Measurements from ENCODE around the gene RSAD1. TPM values are rescaled to one million over a fixed set of nuclear protein-coding genes. Genes with fewer than 3 reads are reported as not detected.

RSAD1 gene
- total RNA-seq, 1 experiment from 2014 or later, result 28.7 TPM

GRCh38 chr17:50484386-50485155, 5.9 kb downstream of the RSAD1 start:
- peaks cover 35% of the 10 kb centered on the region for H3K4me1 Mint-ChIP-seq (ENCODE audit: insufficient read depth, unreplicated experiment)
- POLR2A ChIA-PET, result interaction anchor here (0.5 to 5.7 kb wide), 3 partner anchors 33 to 222 kb away, joined by 3 to 59 read pairs (median 4); no protein-coding TSS in a partner anchor
- intact Hi-C loops (cut with micrococcal nuclease), result loop anchor here (5.0 kb wide), 1 partner anchor 358 kb away; no protein-coding TSS in a partner anchor
- CTCF ChIA-PET, result interaction anchor here (0.5 to 8.1 kb wide), 17 partner anchors 14 to 351 kb away, joined by 3 to 80 read pairs (median 4); partner anchors contain the start of genes SPATA20 and WFIKKN2
- TF ChIP-seq CTCF (IDR thresholded peaks at IDR 0.05; ENCODE audit: unreplicated experiment), result no peak
- no peak overlapping the region for H3K27ac Mint-ChIP-seq (ENCODE audit: low read depth, unreplicated experiment)
- no peak for DNase-seq (ENCODE audit: unreplicated experiment)
- H3K36me3 Mint-ChIP-seq (ENCODE audit: insufficient read depth, unreplicated experiment), result peaks cover 55% of the 10 kb centered on the region
- no peaks in the 10 kb centered on the region for H3K9me3 Mint-ChIP-seq (ENCODE audit: unreplicated experiment)
- BruUV-seq (replicated peaks), result no TSS peak
- H3K27me3 Mint-ChIP-seq (ENCODE audit: insufficient read depth, unreplicated experiment), result no peaks in the 10 kb centered on the region
- no peak overlapping the region for H3K4me3 Mint-ChIP-seq (ENCODE audit: unreplicated experiment)

- ChIA-PET CTCF (interaction anchor here (0.6 to 8.1 kb wide), 11 partner anchors 8 to 286 kb away, joined by 3 to 80 read pairs (median 4); partner anchors contain the start of genes COL1A1 and SPATA20), POLR2A (interaction anchor here (0.6 to 5.7 kb wide), 32 partner anchors 8 to 233 kb away, joined by 3 to 59 read pairs (median 6); partner anchors contain the start of genes ANKRD40, CACNA1G, LRRC59 and LUC7L3)
- TF ChIP-seq CTCF (IDR thresholded peaks at IDR 0.05; ENCODE audit: unreplicated experiment), result no peak
- Mint-ChIP-seq H3K9me3 (ENCODE audit: unreplicated experiment) (no peaks in the 10 kb centered on the region), H3K4me1 (ENCODE audit: insufficient read depth, unreplicated experiment) (peaks cover 27% of the 10 kb centered on the region), H3K4me3 (ENCODE audit: unreplicated experiment) (no peak overlapping the region), H3K27ac (ENCODE audit: low read depth, unreplicated experiment) (peak overlapping the region; percentile 55), H3K36me3 (ENCODE audit: insufficient read depth, unreplicated experiment) (peaks cover 38% of the 10 kb centered on the region), H3K27me3 (ENCODE audit: insufficient read depth, unreplicated experiment) (no peaks in the 10 kb centered on the region)
- DNase-seq (ENCODE audit: unreplicated experiment), result peak; percentile 90
- intact Hi-C loops (cut with micrococcal nuclease), result no loop called here
- no TSS peak for BruUV-seq (replicated peaks)
Measured at GRCh38 chr17:50487213-50488096, 8.8 kb downstream of the RSAD1 start.

- Mint-ChIP-seq H3K27ac (ENCODE audit: low read depth, unreplicated experiment) (peak overlapping the region; percentile 55), H3K9me3 (ENCODE audit: unreplicated experiment) (no peaks in the 10 kb centered on the region), H3K27me3 (ENCODE audit: insufficient read depth, unreplicated experiment) (no peaks in the 10 kb centered on the region), H3K4me3 (ENCODE audit: unreplicated experiment) (no peak overlapping the region), H3K4me1 (ENCODE audit: insufficient read depth, unreplicated experiment) (peaks cover 20% of the 10 kb centered on the region), H3K36me3 (ENCODE audit: insufficient read depth, unreplicated experiment) (peaks cover 24% of the 10 kb centered on the region)
- CTCF ChIA-PET, result interaction anchor here (0.6 to 8.1 kb wide), 3 partner anchors 13 to 298 kb away, joined by 3 to 80 read pairs (median 14); no protein-coding TSS in a partner anchor
- intact Hi-C loops (cut with micrococcal nuclease), result no loop called here
- DNase-seq (ENCODE audit: unreplicated experiment), result no peak
- BruUV-seq (replicated peaks), result no TSS peak
- no peak for TF ChIP-seq CTCF (IDR thresholded peaks at IDR 0.05; ENCODE audit: unreplicated experiment)
- POLR2A ChIA-PET, result interaction anchor here (0.7 to 3.7 kb wide), 11 partner anchors 9 to 231 kb away, joined by 3 to 24 read pairs (median 8); no protein-coding TSS in a partner anchor
Measured at GRCh38 chr17:50488880-50489279, 10.2 kb downstream of the RSAD1 start.
